GM12878 (cell line): ENCODE measurements around the gene HMCN1. TPM values are rescaled to one million over a fixed set of nuclear protein-coding genes. Genes with fewer than 3 reads are reported as not detected.

Source experiments
- ATAC-seq: fragments of 200-7000 bp; cut with Tn5 transposase; 3 replicates; pipeline ENCODE4 v1.9.1; 2020; ENCODE audit warnings: mild to moderate bottlenecking, moderate library complexity
- BruUV-seq: library from RNA; stranded (reverse); fragments of 400-500 nt; replicated peaks from 2 replicates; lab custom pipeline; 2021; lab: Mats Ljungman, UMichigan
- CTCF ChIA-PET: fragments of 300-600 bp; sonication (Branson Sonifier 250); formaldehyde crosslinking; extraction: SDS; loops from one replicate; lab custom pipeline; 2021; ENCODE audit warnings: inconsistent platforms; lab: Yijun Ruan, JAX
- POLR2A ChIA-PET: fragments of 350-600 bp; formaldehyde crosslinking; extraction: SDS; loops from one replicate; lab custom pipeline; 2021; ENCODE audit warnings: inconsistent platforms; lab: Charles Lee
- RAD21 ChIA-PET: fragments of 300-600 bp; sonication (Branson Sonifier 250); formaldehyde crosslinking; loops from one replicate; lab custom pipeline; 2023; ENCODE audit warnings: antibody characterized with exemption; ENCODE audit not compliant: unreplicated experiment; lab: Charles Lee
- SMC1A ChIA-PET: fragments of 300-600 bp; sonication (Branson Sonifier 250); formaldehyde crosslinking; loops from one replicate; lab custom pipeline; 2023; ENCODE audit not compliant: unreplicated experiment, uncharacterized antibody; lab: Charles Lee
- DNase-seq: peaks from one replicate; pipeline ENCODE4 v3.0.0-alpha.2; 2011; ENCODE audit warnings: low read depth, low spot score
- FAIRE-seq: peaks from 3 replicates; lab custom pipeline; 2011; peaks lifted over from hg19 to GRCh38; lab: Jason Lieb, UNC
- H2AFZ ChIP-seq: 2 replicates; pipeline ENCODE4 v1.6.0; 2011; ENCODE audit warnings: low read depth, low read length, control low read depth; ENCODE audit not compliant: control insufficient read depth
- H3K27ac ChIP-seq: 2 replicates; pipeline ENCODE4 v1.5.1; 2011; ENCODE audit warnings: control low read depth; ENCODE audit not compliant: control insufficient read depth, insufficient read depth
- H3K27me3 ChIP-seq, 2 experiments: replicated peaks in 1 of 2; 2 replicates each; pipeline versions ENCODE4 v1.6.0 to v1.6.1; 2011; ENCODE audit warnings: low read length in 1 of 2; ENCODE audit not compliant: control insufficient read depth in 2 of 2, insufficient read depth in 2 of 2
- H3K36me3 ChIP-seq, 2 experiments: 2 replicates each; pipeline ENCODE4 v1.5.1; 2011; ENCODE audit warnings: low read length in 1 of 2; ENCODE audit not compliant: control insufficient read depth in 2 of 2, insufficient read depth in 2 of 2
- H3K4me1 ChIP-seq: 2 replicates; pipeline ENCODE4 v1.6.1; 2011; ENCODE audit warnings: mild to moderate bottlenecking, low read length, moderate library complexity, mixed read lengths; ENCODE audit not compliant: control insufficient read depth, insufficient read depth
- H3K4me2 ChIP-seq: 2 replicates; pipeline ENCODE4 v1.6.0; 2011; ENCODE audit warnings: control low read depth; ENCODE audit not compliant: control insufficient read depth, insufficient read depth
- H3K4me3 ChIP-seq: fragments of 200-600 bp; sonication (generic); 2 replicates; pipeline ENCODE4 v1.5.1; 2016
- H3K79me2 ChIP-seq: 2 replicates; pipeline ENCODE4 v1.6.0; 2011; ENCODE audit warnings: low read length; ENCODE audit not compliant: control insufficient read depth, insufficient read depth
- H3K9ac ChIP-seq: 2 replicates; pipeline ENCODE4 v1.8.0; 2011; ENCODE audit warnings: low read length, control low read depth, mixed read lengths; ENCODE audit not compliant: control insufficient read depth, insufficient read depth
- H3K9me3 ChIP-seq: replicated peaks from 3 replicates; pipeline ENCODE4 v1.5.1; 2011; ENCODE audit warnings: mild to moderate bottlenecking, low read length; ENCODE audit not compliant: control insufficient read depth, insufficient read depth
- H4K20me1 ChIP-seq: 2 replicates; pipeline ENCODE4 v1.6.0; 2011; ENCODE audit not compliant: control insufficient read depth, insufficient read depth
- CHD1 ChIP-seq: IDR thresholded peaks from 2 replicates; pipeline ENCODE4 v1.6.1; 2012; ENCODE audit warnings: low read depth, low read length, improper control_type of control experiment
- ELK1 ChIP-seq: IDR thresholded peaks from 2 replicates; pipeline ENCODE4 v1.6.1; 2012; ENCODE audit warnings: low read depth, low read length, improper control_type of control experiment
- ETV6 ChIP-seq, 2 experiments: fragments of 450-650 bp in 1 of 2; IDR thresholded peaks in 1 of 2; conservative IDR thresholded peaks in 1 of 2; 2 replicates each; pipeline ENCODE4 v1.6.1; 2014; ENCODE audit warnings: antibody characterized with exemption in 1 of 2, borderline replicate concordance in 1 of 2, low read depth in 1 of 2, mild to moderate bottlenecking in 1 of 2, moderate library complexity in 1 of 2
- FOXK2 ChIP-seq: fragments of 450-650 bp; IDR thresholded peaks from 2 replicates; pipeline ENCODE4 v1.6.1; 2017; ENCODE audit warnings: mild to moderate bottlenecking, moderate library complexity
- HSF1 ChIP-seq: fragments of 150-350 bp; IDR thresholded peaks from 2 replicates; pipeline ENCODE4 v1.6.1; 2014; ENCODE audit warnings: mild to moderate bottlenecking, low read depth, low read length
- IRF4 ChIP-seq: IDR thresholded peaks from 2 replicates; pipeline ENCODE4 v1.6.1; 2011; ENCODE audit warnings: low read depth, low read length
- KDM1A ChIP-seq: fragments of 200-600 bp; sonication (generic); IDR thresholded peaks from 2 replicates; pipeline ENCODE4 v1.6.1; 2016; ENCODE audit warnings: borderline replicate concordance
- MEF2B ChIP-seq: fragments of 450-650 bp; IDR thresholded peaks from 2 replicates; pipeline ENCODE4 v1.6.1; 2018; ENCODE audit warnings: mild to moderate bottlenecking, moderate library complexity; ENCODE audit not compliant: partially characterized antibody, poor library complexity, severe bottlenecking
- RCOR1 ChIP-seq: conservative IDR thresholded peaks from 2 replicates; pipeline ENCODE4 v1.6.1; 2012; ENCODE audit warnings: low read depth, low read length, improper control_type of control experiment
- RELA ChIP-seq: fragments of 450-650 bp; IDR thresholded peaks from 2 replicates; pipeline ENCODE4 v1.8.0; 2014; ENCODE audit warnings: borderline replicate concordance; ENCODE audit not compliant: partially characterized antibody
- SKIL ChIP-seq: fragments of 450-650 bp; IDR thresholded peaks from 2 replicates; pipeline ENCODE4 v1.6.1; 2017; ENCODE audit warnings: mild to moderate bottlenecking, low read depth, inconsistent platforms; ENCODE audit not compliant: poor library complexity, severe bottlenecking
- TBL1XR1 ChIP-seq: IDR thresholded peaks from 2 replicates; pipeline ENCODE4 v1.6.1; 2012; ENCODE audit warnings: low read depth, low read length, improper control_type of control experiment
- TCF12 ChIP-seq: IDR thresholded peaks from 2 replicates; pipeline ENCODE4 v1.6.1; 2011; ENCODE audit warnings: low read depth, mild to moderate bottlenecking, low read length
- YY1 ChIP-seq: IDR thresholded peaks from 2 replicates; pipeline ENCODE4 v1.6.1; 2011; ENCODE audit warnings: low read depth, mild to moderate bottlenecking, low read length
- WGBS: methylation state at CpG from one replicate; pipeline ENCODE4 v1.1.6; 2016; ENCODE audit warnings: low lambda C conversion rate; ENCODE audit not compliant: insufficient replicate concordance, insufficient coverage; ENCODE audit errors: missing lambda C conversion rate; 5-methylcytosine and 5-hydroxymethylcytosine counted together
- in situ Hi-C: fragments of 300-500 bp; cut with MboI; formaldehyde crosslinking; loops from 9 replicates; pipeline ENCODE4 v1.14.3; 2018; ENCODE audit warnings: mixed read lengths
- intact Hi-C: fragments of 100-400 bp; cut with micrococcal nuclease; formaldehyde crosslinking; loops from one replicate; pipeline ENCODE4 v1.14.2; 2022; ENCODE audit not compliant: unreplicated experiment
- polyA plus RNA-seq, 11 experiments: library from polyadenylated mRNA; depleted of rRNA in 4 of 11; unstranded in 6 of 11; stranded (reverse) in 5 of 11; fragments of >200 nt; fragmentation: Nextera tagmentation in 4 of 11; fragmentation: Illumina TruSeq in 1 of 11; extraction: Ambion mirVana in 4 of 11; extraction: Trizol in 1 of 11; gene quantifications; 1 replicate in 1 of 11; 2 replicates in 10 of 11; pipeline versions ENCODE4 v1.2.1 to v1.2.3, GENCODE V29; 2011 to 2016; ENCODE audit warnings: inconsistent platforms in 2 of 11, missing spikeins in 2 of 11, low read depth in 1 of 11
- total RNA-seq, 4 experiments: library from RNA; depleted of rRNA in 3 of 4; stranded (reverse); fragments of >200 nt in 3 of 4; fragmentation: Illumina TruSeq in 1 of 4; extraction: Trizol in 1 of 4; gene quantifications; 2 replicates each; pipeline versions ENCODE4 v1.2.1 to v1.2.3, GENCODE V29; 2013 to 2021

Gene HMCN1
- total and polyA plus RNA-seq, 10 of the 15 experiments (the other 5 are each of a cell fraction or from before 2014, with no cell fraction given) = under 0.01 to 0.07 TPM; not detected in 8

GRCh38 chr1:185838111-185838510 is 103.9 kb downstream of the HMCN1 start:
- no peaks in the 10 kb centered on the region for H3K9me3 ChIP-seq
- H3K27me3 ChIP-seq = no peaks in the 10 kb centered on the region
- H3K79me2 ChIP-seq = no peaks in the 10 kb centered on the region
- in situ Hi-C loops = no loop called here
- H2AFZ ChIP-seq = no peak overlapping the region
- H3K4me2 ChIP-seq = no peak overlapping the region
- ChIA-PET SMC1A (no interaction called here), RAD21 (no interaction called here)
- H3K4me1 ChIP-seq = no peaks in the 10 kb centered on the region
- WGBS = 44% methylated on average over 2 of the region's 2 CpGs
- no peak overlapping the region for H3K9ac ChIP-seq
- DNase-seq = no peak
- no peaks in the 10 kb centered on the region for H4K20me1 ChIP-seq
- TF ChIP-seq IRF4 (no peak), ELK1 (no peak), CHD1 (no peak), KDM1A (no peak), HSF1 (no peak), SKIL (no peak), MEF2B (no peak), RELA (no peak), YY1 (no peak), RCOR1 (no peak), TCF12 (no peak), FOXK2 (no peak), TBL1XR1 (no peak), ETV6 (conservative IDR thresholded peaks at IDR 0.05 in 1 of 2, IDR thresholded peaks at IDR 0.05 in 1 of 2; ENCODE audit: borderline replicate concordance in 1 of 2, low read depth in 1 of 2) (no peak)
- TF ChIP-seq, all 136 proteins: peak for 0
- no peak overlapping the region for H3K4me3 ChIP-seq
- no peak overlapping the region for H3K27ac ChIP-seq
- intact Hi-C loops = no loop called here
- POLR2A ChIA-PET = no interaction called here
- ATAC-seq = no peak
- BruUV-seq = no TSS peak
- no peaks in the 10 kb centered on the region for H3K36me3 ChIP-seq
- no peak for FAIRE-seq
- CTCF ChIA-PET = no interaction called here
